COLO668 (cell line): ENCODE measurements around the gene COL6A5.

Experiments
- DNase-seq: peaks from one replicate; lab custom pipeline; 2025; ENCODE audit not compliant: unreplicated experiment; lab: John Stamatoyannopoulos, UW

Gene COL6A5

GRCh38 chr3:130514681-130515080, 169.2 kb downstream of the COL6A5 start:
- DNase-seq: no peak

GRCh38 chr3:130515755-130516154, 170.3 kb downstream of the COL6A5 start:
- DNase-seq: no peak

- DNase-seq: peak; percentile 6
Measured at GRCh38 chr3:130516645-130517512, 171.4 kb downstream of the COL6A5 start, which contains the start of gene COL6A6. COL6A6 (plus strand) TSS chr3:130517177; CDS start chr3:130560365, 43,188 bp downstream.

- no peak for DNase-seq
Measured at GRCh38 chr3:130517602-130518001, 172.1 kb downstream of the COL6A5 start.

GRCh38 chr3:130519754-130520153, 174.3 kb downstream of the COL6A5 start:
- no peak for DNase-seq

GRCh38 chr3:130522399-130522798, 176.9 kb downstream of the COL6A5 start:
- no peak for DNase-seq

- no peak for DNase-seq
Measured at GRCh38 chr3:130527426-130527825, 182.0 kb downstream of the COL6A5 start.

GRCh38 chr3:130528120-130528519, 182.6 kb downstream of the COL6A5 start:
- no peak for DNase-seq

GRCh38 chr3:130529486-130530215, 184.2 kb downstream of the COL6A5 start:
- peak; percentile 63 for DNase-seq

- no peak for DNase-seq
Measured at GRCh38 chr3:130533247-130533646, 187.8 kb downstream of the COL6A5 start.
